ENCODE measurements around the gene TAB3.
A peak's percentile ranks its signal among the peaks of the same experiment; 100 is the strongest.

TAB3 gene, protein sequence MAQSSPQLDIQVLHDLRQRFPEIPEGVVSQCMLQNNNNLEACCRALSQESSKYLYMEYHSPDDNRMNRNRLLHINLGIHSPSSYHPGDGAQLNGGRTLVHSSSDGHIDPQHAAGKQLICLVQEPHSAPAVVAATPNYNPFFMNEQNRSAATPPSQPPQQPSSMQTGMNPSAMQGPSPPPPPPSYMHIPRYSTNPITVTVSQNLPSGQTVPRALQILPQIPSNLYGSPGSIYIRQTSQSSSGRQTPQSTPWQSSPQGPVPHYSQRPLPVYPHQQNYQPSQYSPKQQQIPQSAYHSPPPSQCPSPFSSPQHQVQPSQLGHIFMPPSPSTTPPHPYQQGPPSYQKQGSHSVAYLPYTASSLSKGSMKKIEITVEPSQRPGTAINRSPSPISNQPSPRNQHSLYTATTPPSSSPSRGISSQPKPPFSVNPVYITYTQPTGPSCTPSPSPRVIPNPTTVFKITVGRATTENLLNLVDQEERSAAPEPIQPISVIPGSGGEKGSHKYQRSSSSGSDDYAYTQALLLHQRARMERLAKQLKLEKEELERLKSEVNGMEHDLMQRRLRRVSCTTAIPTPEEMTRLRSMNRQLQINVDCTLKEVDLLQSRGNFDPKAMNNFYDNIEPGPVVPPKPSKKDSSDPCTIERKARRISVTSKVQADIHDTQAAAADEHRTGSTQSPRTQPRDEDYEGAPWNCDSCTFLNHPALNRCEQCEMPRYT

DNA sequence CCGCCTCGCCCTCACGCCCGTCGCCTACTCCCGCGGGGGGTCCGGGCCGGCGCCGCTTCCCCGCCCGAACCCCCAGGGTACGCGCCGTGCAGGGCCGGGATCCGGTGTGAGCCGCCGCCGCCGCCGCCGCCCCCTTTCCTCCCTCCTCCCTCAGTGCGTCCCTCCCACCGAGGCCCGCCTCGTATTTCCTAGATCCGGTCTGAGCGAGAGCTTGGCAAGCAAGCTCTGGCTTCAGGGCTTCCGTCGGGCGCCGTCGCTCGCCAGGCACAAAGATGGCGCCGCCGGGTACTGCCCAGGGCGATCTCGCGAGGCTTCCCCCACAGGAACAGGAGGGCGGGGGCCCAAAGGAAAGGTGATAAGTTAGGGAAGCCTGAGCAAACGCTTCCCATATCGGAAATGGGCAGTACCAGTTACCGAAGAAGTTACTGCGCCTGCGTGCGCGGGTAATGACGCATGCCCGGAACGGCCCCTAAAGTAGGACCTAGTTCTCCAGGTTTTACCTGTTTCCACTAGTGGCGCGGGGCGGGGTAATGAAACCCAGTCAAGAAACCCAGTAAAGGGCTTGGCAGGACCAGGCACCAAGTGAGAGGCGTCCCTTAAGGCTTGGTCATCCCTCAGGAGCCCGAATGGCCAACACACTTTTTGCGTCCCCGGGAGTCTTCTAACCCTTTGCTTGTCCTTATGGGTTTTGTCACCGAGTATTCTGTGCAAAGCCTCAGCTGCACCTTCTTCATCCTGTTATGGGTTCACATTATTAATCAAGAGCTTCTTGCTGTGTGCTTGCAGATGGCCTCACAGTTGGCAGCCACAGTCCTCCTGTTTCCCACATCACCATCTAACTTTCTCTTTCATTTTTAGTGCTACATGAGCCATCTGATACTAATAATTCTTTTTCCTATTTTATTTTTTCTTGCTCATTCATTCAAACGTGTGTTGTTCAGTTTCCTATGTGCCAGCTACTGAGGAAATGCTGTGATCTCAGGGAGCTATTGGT lies at the start of gene TAB3:
Gene TAB3 (minus strand): TSS at position 108 of the 994 bp plus-strand sequence. CDS start 29,666 bp downstream, outside the sequence.
- DNase-seq: peak; percentile 91 to 92

DNA sequence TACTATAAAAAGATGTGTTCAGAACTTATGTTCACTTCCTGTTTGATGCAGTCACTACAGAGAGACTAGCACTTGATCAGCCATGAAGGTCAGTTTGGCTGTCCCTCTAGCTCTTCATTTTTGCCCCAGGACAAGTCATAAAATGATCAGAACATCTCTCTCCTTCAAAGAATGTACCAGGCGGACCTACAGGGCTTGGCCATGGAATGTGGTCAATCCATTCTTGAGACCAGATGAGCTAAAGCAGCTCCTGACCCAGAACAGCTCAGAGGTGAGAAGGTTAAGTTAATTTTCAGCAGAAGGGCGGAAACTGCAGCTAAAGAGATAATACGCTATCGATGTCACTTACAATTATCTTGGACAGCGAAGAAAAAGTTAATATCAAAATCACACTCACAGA lies 49.2 kb upstream of the TAB3 start:
- no peak for DNase-seq

DNA sequence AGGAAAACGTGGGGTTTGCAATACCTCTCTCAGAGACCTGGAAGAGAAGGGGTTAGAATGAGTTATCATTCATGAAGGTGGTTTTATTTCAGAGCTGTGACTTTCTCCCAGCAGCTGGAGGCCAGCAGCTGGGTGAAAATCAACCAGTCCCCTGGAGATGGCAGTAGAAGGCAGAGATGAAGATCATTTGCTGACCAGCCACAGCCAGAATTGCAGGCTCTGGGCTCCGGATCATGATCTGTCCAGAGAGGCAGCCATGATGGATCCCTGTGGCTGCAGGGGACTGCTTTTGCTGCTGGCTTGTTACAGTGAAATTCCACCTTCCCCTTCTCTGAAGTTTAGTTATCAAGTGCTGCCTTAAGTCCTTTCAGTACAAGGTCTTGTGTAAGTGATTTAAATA lies 46.9 kb upstream of the TAB3 start:
- no peak for DNase-seq

DNA sequence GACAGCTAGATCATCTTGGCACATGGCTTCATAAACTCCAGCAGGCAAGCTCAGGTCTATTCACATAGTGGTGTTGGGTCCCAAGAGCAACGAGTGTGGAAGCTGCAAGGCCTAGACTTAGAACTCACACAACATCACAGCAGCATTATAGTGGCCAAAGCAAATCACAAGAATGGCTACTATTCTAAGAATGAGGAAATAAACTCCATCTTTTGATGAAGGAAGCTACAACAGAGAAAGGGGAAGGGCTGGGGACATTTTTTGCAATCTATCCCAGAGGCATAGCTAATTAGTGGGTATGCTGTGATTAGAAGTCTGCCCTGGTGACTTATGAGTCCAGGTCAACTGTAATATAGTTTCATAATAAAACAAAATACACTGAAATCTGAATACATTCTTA lies 42.9 kb upstream of the TAB3 start:
- DNase-seq: no peak

DNA sequence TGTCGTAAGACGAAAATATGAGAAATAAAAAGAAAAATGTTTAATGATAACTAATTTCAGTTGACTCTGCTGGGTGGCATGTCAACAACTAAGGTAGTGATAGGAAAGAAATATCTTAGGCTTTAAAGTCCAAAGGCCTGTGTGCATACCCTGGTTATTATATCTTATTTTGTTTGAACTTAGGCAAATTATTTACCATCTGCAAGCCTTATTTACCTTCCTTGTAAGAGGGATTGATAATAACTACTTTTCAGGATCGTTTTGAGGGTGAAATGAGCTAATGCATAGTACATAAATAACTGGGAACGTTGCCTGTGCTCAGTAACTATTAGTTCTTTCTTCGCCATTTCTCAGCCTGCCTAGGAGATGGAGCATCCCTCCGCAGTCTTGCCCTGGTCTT lies 41.6 kb upstream of the TAB3 start:
- DNase-seq: no peak

DNA sequence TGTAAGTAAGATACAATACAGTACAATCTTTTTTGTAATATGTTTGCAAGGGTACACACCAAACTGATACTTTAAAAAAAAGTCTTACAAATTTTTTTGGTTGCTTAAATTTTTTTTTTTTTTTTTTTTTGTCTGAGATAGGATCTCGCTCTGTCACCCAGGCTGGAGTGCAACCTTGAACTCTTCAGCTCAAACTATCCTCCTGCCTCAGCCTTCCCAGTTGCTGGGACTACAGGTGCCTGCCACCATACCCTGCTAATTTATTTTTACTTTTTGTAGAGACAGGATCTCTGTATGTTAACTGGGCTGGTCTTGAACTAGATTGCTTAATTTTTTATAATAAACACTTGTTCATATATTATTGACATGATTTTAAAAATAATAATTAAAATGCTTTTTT lies 41.1 kb upstream of the TAB3 start:
- DNase-seq: no peak

DNA sequence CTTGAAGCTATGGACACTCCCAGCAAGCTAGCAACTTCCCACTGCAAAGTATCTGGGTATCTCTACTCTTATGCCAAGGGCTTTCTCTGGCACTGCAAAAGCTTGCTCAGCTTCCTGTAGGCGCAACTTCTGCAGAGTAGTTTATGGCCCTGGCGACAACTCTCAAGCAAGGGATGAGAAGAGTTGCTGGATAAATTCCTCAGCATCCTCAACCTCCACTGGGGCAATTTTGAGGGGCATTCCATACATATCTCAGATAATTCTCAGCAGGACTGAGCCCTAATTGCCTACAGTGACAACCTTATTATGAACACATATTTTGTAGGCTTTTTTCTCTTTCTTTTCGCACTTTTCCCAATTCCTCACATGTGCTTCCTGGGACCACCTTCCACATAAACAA lies 31.2 kb upstream of the TAB3 start:
- no peak for DNase-seq

DNA sequence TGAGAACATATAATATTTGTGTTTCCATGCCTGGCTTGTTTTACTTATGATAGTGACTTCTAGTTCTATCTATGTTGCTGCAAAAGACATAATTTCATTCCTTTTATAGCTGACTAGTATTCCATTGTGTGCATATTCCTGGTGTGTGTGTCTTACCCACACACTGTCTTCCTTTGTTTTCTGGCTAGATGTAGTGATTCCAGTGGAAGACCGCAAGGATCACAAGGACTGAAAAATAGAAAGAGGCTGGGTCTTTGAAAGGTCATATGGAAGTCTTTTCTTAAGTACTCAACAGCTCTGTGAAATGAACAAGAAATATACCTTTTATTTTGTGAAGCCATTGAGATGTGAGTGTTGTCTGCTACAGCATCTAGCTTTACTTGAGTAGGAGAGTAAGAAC lies 29.4 kb upstream of the TAB3 start:
- DNase-seq: no peak

DNA sequence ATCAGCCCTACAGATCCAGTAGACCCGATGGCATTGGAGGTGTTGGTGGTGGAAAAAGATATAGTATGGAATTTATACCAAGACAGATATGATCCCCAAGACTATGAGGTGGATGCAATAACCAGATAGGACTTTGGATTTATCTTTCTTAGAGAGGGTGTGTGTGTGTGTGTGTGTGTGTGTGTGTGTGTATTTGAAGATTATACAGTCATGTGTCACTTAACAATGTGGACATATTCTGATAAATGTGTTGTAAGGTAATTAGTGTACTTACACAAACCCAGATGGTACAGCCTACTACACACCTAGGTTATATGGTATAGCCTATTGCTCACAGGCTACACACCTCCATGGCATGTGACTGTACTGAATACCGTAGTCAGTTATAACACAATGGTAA lies 24.4 kb upstream of the TAB3 start:
- no peak for DNase-seq

DNA sequence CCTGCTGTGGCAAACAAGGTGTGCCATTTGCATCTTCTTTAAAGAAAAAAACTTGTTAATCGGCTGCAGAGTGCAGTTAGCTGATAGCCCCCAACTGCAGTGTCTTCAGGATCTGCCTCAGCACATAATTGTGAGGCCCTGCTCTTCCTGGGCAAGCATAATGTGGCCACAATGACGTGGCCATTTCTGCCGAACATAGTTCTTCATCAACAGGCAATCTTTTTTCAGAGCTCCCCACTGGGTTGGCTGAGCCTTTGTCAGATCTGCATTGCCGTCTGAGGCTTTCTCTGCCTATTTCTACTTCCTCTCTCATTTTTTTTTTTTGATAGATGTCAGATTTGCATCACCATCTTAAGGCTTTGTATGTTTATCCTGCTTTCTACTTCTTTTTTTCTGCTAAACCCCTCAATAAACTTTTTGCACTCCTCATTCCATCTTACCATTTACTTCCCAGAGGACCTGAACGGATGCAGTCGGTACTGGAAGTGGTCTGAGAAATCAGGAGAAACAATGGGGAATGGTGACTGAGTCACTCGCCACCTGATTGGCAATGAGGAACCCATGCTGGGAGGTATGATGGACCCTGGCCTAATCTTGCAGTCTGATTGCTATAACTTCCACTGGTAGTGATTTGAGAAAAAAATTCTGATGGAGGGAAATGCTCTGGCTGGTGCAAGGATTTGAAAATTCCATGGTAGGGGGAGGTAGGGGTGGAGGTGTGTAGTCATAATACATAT lies 21.2 kb upstream of the TAB3 start:
- no peak for DNase-seq

DNA sequence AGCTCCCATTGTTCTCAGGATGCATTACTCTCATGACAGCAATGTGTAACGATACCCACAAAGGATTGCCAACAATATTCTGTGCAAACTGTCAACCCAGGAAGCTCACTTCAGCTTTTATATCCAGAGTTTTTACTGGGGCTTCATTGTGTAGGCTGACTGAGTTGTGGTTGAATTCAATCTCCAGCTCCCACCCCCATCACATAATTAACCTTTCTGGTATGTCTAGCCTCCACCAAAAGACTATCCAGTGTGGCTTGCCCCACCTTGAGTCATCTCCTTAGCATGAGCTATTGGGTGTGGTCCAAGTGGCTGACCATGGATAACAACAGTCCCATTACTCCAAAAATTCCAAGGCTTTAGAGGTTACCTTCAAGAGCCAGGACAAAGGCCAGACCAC lies 17.7 kb upstream of the TAB3 start:
- DNase-seq: no peak

DNA sequence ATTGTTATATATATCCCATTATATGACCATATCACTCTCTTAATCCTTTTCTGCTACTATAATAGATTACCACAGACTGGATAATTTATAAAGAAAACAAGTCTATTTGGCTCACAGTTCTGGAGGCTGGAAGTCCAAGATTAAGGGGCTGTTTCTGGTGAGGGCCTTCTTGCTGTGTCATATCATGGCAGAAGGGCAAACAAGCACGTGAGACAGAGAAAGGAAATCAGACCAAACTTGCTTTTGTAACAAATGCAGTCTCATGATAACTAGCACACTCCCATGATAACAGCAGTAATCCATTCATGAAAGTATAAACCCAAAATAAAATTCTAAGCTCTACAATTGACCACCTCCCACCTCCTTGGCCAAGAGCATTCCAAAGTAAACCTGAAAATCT lies 16.3 kb upstream of the TAB3 start:
- DNase-seq: no peak

DNA sequence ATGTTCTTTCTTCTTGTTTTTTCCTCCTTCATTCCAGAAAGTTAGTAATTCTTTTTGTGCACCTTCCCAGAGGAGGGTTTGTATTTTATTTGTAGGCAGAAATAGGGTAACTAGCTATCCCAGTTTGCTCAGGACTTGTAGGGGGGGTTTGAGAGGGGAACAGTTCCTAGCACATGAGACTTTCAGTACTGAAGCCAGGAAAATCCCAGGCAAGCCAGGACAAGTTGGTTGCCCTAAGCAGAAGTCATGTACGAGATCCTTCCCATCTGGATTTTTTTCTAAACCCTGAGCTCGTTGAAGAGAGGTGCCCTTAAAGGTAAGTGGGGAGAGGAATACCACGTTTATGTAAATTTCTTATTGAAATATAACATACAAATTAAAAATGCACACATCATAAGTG lies 15.6 kb upstream of the TAB3 start:
- DNase-seq: no peak

DNA sequence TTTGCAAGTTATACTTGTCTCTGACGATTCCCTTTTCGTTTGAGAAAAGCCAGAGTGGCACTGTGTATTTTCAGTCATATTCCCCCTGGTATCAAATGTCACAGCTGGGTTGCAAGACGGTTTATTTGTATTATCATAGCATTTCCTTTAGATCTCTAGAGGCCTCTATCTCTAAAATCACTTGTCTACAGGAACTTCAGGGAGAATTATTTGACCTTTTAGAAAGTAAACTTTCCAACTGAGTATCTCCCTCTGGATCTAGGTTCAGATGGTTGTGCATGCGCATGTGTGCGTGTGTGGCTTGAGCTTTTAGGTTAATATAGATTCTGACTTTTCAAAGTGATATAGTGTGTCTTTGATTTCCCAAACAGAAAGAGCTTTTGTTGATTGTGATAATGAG lies 15.1 kb upstream of the TAB3 start:
- DNase-seq: no peak

DNA sequence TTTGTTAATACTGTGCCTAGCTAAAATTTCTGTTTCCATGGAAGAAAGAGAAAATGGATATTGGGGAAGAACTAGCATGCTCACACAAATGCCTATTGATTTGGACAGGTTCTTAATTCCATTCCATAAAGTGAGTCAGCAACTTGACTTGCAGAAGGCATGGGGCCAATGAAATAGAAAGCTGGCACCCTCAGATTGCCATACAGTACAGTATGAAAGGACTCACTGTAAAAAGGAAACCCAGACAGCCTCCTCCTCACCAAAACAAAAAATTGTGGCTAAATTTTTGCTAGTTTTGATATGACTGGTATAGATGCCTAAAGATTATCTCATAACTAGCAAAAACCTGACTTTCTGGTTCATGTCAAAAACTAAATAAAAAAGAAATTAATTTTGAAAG lies 11.2 kb upstream of the TAB3 start:
- no peak for DNase-seq

DNA sequence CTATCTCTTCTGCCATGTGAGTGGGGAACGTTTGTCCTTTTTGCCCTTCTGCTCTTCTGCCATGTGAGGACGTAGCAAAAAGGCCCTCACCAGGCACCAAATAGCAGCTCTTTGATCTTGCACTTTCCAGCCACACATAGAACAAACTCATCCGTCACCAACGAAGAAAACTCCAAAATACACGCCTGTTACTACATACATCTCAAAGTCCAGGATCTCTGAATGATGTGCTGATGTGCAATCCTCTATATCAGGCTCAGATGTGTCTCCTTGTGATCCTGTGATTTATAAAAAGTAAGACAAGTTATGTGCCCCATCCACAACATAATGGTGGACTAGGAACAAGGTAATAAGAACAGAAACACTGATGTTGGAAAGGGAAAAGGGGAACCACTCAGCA lies 9.8 kb upstream of the TAB3 start:
- no peak for DNase-seq

DNA sequence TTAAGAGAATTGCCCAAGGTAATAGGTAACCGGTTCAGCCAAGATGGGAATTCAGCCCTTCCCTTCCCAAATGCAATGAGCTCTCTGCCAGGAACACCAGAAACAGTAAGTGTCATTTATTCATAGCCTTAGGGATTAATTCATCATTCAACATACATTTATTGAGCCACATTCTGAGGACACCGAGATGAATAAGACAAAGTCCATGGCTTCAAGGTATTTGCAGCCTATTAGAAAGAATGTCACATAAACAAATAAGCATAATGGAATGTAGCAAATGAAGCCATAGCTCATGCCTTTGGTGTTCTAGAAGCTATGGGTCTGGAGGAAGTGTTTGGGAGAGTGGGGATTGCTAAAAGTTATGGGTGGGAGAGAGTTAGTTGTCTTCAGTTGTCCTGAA lies 6.3 kb upstream of the TAB3 start:
- no peak for DNase-seq

DNA sequence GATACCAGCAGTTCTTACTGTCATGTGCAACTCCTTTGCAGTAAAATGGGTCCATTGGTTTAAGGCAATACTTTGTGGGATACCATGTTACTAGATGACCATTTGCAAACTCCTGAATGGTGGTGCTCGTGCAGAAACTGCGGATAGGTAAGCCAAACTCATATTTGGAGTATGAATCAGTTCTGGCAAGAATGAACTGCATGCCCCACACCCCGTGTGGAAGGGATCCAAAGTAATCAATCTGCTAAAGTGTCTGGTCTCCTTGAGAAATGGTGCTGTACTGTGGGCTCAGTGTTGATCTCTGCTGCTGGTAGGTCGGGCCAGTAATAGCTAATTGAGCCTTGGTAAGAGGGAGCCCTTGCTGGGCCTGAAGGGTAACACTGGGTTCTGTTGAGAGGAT lies 4.2 kb upstream of the TAB3 start:
- DNase-seq: no peak

DNA sequence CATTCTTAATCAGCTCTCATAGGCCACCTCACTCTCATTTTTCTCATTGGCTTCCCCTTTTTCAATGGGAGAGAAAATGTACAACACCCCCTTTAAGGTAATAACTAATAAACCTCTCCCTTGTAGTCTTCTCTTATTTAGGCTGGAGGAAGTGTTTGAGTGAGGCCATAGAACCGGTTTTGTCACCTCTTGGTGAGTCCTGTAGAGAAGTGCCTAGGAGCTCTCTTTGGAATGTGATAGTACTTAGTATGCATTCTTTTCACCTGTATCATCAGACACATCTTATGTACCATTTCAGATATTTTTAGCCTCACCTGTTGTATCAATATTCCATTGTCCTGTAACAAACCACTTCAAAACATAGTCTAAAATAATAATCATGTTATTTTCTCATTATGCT lies 3.5 kb upstream of the TAB3 start:
- DNase-seq: no peak

DNA sequence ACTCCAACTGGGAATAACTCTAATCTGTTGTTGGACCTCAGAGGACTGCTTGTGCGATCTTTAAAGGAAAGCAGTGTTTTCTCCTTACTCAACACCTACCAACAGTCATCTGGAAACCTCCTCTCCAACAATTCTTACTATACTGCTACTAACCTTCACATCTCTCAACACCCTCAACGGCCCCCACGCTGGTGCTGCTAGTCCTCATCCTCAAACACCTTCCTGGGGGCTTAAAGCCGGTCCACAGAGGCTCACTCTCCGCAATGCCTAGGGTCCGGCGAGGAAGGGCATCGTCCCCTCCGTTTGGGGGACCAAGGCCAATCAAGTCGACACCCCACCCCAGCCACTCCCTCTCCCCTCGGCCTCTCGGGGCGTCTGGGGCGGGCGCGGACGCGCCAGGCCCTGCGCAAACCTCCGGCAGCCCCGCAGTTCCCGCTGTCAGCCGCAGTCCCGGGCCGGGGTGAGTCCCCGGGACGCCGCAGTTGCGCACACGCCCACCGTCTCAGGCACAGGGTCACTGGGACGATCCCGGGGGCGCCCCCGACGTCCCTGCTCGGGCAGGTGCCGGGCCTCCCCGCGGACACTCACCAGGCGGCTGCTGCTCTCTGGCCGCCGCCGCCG lies 418 bp downstream of the TAB3 start:
- DNase-seq: peak; percentile 4

DNA sequence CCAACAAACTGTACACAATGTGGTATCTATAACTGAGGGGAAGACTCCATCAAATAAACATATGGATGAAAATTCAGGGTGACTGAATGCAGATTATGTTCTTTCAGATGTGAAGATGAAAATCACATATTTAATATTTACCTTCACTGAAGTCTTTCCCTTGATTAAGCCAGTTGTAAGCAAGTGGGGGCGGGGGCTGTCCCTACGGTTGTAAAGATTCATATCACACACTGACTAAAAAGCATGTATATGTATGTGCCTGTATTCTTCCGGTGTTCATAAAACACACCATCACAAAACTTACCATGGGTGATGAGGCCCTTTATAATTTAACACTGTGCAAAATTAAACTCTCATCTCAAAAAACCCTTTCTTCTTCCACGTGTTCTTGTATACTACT lies 1.3 kb downstream of the TAB3 start:
- peak; percentile 53 to 59 for DNase-seq

DNA sequence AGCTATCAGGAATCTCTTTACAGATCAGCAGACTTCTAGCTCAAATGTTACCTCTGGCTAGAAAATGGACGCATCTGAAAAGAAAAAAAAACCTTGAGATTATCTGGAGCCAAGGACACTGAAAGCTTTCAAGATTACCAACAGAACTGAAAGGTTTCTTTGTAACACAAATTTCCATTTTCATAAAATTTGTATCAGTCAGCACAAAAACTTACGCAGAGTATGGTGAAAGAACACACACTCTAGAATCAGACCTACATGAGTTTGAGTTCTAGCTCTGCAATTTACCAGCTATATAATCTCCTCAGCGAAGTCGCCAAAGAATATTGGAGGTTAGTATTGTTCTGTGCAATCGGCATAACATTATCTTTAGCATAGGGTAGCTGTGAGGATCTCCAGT lies 1.8 kb downstream of the TAB3 start:
- DNase-seq: no peak

All from activated CD4-positive, alpha-beta T cell treated with anti-CD3 and anti-CD28 coated beads for 4 hours (primary cell).